HG02763 (cell line): ENCODE data around the gene REXO1.

Experiments
- ATAC-seq: cut with Tn5 transposase; IDR thresholded peaks from one replicate; pipeline ENCODE4 v1.9.1; 2021; ENCODE audit warnings: mild to moderate bottlenecking, moderate library complexity; ENCODE audit not compliant: unreplicated experiment

Gene REXO1

DNA sequence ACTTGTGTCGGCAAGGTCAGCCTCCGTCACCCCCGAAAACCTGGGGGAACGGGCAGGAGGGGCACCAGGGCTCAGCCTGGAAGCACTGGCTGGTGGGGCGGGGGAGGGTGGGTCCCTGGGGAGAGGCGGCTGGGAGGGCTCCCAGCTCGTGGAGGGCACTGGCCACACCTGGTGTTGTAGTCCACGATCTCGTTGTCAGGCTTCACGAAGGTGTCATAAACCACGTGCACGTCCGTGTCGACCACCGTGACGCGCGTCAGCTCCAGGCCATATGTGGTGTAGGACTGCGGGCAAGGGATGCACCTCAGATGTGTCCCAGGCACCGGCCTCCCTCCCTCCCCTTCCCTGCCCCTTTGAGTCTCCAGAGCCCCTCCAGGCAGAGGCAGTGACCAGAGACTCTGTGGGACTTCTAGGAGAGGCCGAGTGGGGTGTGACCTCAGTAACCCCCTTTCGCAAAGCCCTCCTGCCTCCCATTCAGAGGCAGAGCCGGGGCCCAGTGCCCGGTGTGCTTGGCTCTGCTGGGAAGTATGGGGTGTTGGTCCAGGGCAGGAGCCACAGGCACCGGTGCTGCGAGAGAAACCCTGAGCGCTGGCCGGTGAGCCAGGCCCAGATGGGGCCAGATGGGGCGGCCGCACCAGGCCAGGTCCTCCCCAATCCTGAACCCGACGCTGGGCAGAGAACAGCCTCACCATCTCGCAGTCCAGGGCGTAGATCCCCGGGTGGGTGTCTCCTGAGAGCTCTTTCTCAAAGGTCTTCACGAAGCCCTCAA is 31.6 kb downstream of the REXO1 start:
- no peak for ATAC-seq

- ATAC-seq = no peak
Observed at GRCh38 chr19:1815605-1816529, 32.4 kb downstream of the REXO1 start.

GRCh38 chr19:1814833-1815604 is 33.3 kb downstream of the REXO1 start:
- no peak for ATAC-seq

GRCh38 chr19:1814391-1814790 is 33.9 kb downstream of the REXO1 start:
- no peak for ATAC-seq

- no peak for ATAC-seq
Observed at GRCh38 chr19:1813192-1814182, 34.8 kb downstream of the REXO1 start.

GRCh38 chr19:1812426-1813191 is 35.7 kb downstream of the REXO1 start:
- peak; percentile 68 for ATAC-seq

GRCh38 chr19:1811942-1812425 is 36.3 kb downstream of the REXO1 start, which contains the start of gene ATP8B3:
TSS of gene ATP8B3 (minus strand) at chr19:1812276. CDS start at chr19:1811736, 540 bp downstream.
- peak; percentile 16 for ATAC-seq

DNA sequence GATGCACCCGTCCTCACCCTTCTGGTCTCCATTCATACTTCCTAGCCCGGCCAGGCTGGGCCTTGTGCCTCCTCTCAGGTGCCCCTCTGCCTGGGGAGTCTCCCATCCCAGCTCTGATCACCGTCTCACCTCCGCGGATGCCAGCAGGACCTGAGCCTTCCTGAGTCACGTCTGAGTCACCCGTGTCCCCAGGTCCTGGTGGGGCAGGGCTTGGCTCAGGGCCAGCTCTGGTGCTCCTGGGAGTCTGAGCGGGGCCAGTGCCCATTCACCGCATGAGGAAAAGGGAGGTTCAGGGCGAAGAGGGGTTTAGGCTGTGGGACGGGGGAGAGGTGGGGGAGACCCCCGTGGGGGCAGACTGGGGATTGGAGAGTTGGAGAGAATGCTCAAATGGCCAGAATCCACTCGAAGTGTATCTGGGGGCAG is 36.8 kb downstream of the REXO1 start:
- no peak for ATAC-seq

GRCh38 chr19:1810439-1811160 is 37.7 kb downstream of the REXO1 start:
- ATAC-seq = no peak

- no peak for ATAC-seq
Observed at GRCh38 chr19:1809678-1810077, 38.6 kb downstream of the REXO1 start.

DNA sequence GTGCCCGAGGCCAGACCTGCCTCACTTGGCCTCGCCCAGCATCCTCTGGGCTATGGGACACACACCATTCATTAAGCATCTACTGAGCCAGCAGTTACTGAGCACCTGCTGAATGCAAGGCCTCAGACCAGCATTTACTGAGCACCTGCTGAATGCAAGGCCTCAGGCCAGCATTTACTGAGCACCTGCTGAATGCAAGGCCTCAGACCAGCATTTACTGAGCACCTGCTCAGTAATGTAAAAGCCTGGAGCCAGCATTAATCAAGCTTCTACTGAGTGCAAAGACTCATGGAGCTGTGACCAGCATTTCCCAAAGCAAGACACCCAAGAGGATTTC is 39.9 kb downstream of the REXO1 start:
- no peak for ATAC-seq

- no peak for ATAC-seq
Observed at GRCh38 chr19:1807695-1808394, 40.4 kb downstream of the REXO1 start.

DNA sequence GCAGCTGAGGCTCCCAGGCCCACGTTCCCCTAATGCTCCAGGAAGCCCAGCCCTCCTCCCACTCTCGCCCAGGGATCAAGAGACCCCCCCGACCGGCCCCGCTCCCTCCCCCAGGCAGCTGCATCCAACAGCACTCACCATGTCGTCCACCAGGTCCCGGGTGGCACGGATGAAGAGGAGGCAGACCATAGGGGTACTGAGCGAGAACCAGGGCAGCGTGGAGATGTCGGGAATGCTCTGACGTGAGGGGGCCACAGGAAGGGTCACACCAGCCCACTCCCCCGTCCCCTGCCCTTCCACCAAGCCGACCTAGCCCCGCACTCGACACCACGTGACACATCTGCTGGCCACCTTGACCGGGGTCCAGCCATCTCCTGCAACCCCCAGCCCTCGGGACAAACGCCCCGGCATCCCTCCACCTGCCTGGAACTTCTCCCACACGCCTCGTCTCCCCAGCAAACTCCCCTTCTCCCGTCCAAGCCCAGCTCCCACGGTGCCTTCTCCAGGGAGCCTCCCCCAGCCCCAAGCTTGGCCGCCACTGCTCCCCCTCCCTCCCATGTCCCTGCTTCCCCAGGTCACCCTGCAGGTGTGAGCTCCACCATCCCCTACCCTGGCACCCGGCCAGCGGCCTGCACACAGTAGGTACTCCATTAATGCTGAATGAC is 41.1 kb downstream of the REXO1 start:
- no peak for ATAC-seq

GRCh38 chr19:1806184-1807029 is 41.9 kb downstream of the REXO1 start:
- ATAC-seq = no peak

DNA sequence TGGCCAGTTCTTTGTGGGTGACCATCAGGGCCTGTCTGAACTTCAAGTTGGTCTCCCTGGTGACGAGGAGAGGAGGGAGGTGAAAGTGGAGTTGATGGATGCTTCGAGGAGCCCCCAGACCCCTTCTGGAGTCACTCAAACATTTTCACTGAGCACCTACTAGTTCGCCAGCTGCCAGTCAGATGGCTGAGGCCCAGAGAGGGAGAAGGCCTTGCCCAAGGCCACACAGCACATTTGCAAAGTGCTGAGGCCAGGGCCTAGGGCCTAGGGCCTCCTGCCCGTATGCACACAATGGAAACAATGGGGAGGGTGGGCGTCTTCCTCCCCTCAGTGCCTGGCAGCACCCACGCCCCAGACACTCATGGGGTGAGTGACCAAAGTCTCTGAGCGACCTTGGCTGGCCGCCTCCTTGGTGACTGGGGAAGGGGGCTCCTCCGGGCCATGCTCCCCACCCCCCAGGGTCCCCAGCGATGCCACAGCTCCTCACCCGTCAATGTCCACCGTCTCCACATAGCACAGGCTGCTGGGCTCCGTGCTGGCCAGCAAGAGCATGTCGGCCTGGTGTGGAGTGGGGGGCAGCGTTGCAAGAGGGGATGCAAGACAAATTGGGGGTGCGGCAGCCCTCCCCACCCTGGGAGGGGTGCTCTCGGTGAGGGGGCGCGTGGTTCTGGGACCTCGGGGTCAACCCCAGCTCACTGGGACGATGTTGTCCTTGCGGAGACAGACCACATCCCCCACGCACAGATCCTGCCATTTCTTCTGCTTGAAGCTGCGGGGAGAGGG is 42.7 kb downstream of the REXO1 start:
- no peak for ATAC-seq

- no peak for ATAC-seq
Observed at GRCh38 chr19:1804858-1805257, 43.4 kb downstream of the REXO1 start.
